ENCODE results near the gene WDR46. TPM values are rescaled to one million over a fixed set of nuclear protein-coding genes. Genes with fewer than 3 reads are reported as not detected.
A peak's percentile ranks its signal among the peaks of the same experiment; 100 is the strongest.

Gene WDR46
- polyA plus RNA-seq, 1 donor from 2014 or later, result 62.5 TPM

- H3K27me3 ChIP-seq (ENCODE audit: insufficient read depth, low read depth, low read length), result no peaks in the 10 kb centered on the region
- H3K79me2 ChIP-seq (replicated peaks; ENCODE audit: insufficient read depth, low read length), result peaks cover 12% of the 10 kb centered on the region
- H3K36me3 ChIP-seq (ENCODE audit: insufficient read depth, low read length), result no peaks in the 10 kb centered on the region
- H3K4me3 ChIP-seq (ENCODE audit: low read length), result peak within 1 kb of the TSS; percentile 91
- no peaks in the 10 kb centered on the region for H3K9me3 ChIP-seq (ENCODE audit: low read length)
- peak within 1 kb of the TSS; percentile 94 for H3K9ac ChIP-seq (ENCODE audit: low read length)
- H3K9me2 ChIP-seq (ENCODE audit: insufficient read depth, low read length), result no peaks in the 10 kb centered on the region
- peak within 1 kb of the TSS; percentile 96 for H3K27ac ChIP-seq (ENCODE audit: low read length)
- TF ChIP-seq MXI1 (conservative IDR thresholded peaks at IDR 0.05; ENCODE audit: poor library complexity, severe bottlenecking), result no peak
- no peak for TF ChIP-seq SMC3 (conservative IDR thresholded peaks at IDR 0.05; ENCODE audit: poor library complexity)
- TF ChIP-seq RAD21 (conservative IDR thresholded peaks at IDR 0.05), result no peak
- no peak for TF ChIP-seq EZH2 (IDR thresholded peaks at IDR 0.05; ENCODE audit: borderline replicate concordance, insufficient read depth, low read length, poor library complexity, severe bottlenecking)
- no peak for TF ChIP-seq POLR2AphosphoS5 (IDR thresholded peaks at IDR 0.05)
- TF ChIP-seq CTCF (IDR thresholded peaks at IDR 0.05; ENCODE audit: poor library complexity, severe bottlenecking), result no peak
- TF ChIP-seq EP300 (conservative IDR thresholded peaks at IDR 0.05; ENCODE audit: poor library complexity, severe bottlenecking), result no peak
- TF ChIP-seq TAF1 (IDR thresholded peaks at IDR 0.05; ENCODE audit: low read depth), result no peak
- TF ChIP-seq REST (IDR thresholded peaks at IDR 0.05; ENCODE audit: borderline replicate concordance), result no peak
- H4K20me1 ChIP-seq (ENCODE audit: insufficient read depth), result no peaks in the 10 kb centered on the region
- peak within 1 kb of the TSS; percentile 68 for H3K4me2 ChIP-seq (ENCODE audit: low read length)
- peak within 1 kb of the TSS; percentile 77 for H2AFZ ChIP-seq (ENCODE audit: low read depth, low read length)
- H3F3A ChIP-seq (ENCODE audit: insufficient read depth, low read length, poor library complexity, severe bottlenecking), result no peaks in the 10 kb centered on the region
Measured at GRCh38 chr6:33298773-33299236, 9.8 kb upstream of the WDR46 start, which contains the start of gene RGL2. RGL2 (minus strand) TSS chr6:33298942; CDS start chr6:33298610, 332 bp downstream.

- peak overlapping the region; percentile 96 for H3K27ac ChIP-seq (ENCODE audit: low read length)
- peak overlapping the region; percentile 77 for H2AFZ ChIP-seq (ENCODE audit: low read depth, low read length)
- H3K79me2 ChIP-seq (replicated peaks; ENCODE audit: insufficient read depth, low read length), result peaks cover 12% of the 10 kb centered on the region
- TF ChIP-seq CTCF (IDR thresholded peaks at IDR 0.05; ENCODE audit: poor library complexity, severe bottlenecking) (peak; percentile 27), EZH2 (IDR thresholded peaks at IDR 0.05; ENCODE audit: borderline replicate concordance, insufficient read depth, low read length, poor library complexity, severe bottlenecking) (no peak)
- H3K9ac ChIP-seq (ENCODE audit: low read length), result peak overlapping the region; percentile 94
- H3K36me3 ChIP-seq (ENCODE audit: insufficient read depth, low read length), result no peaks in the 10 kb centered on the region
- no peaks in the 10 kb centered on the region for H4K20me1 ChIP-seq (ENCODE audit: insufficient read depth)
- peak overlapping the region; percentile 68 for H3K4me2 ChIP-seq (ENCODE audit: low read length)
- H3F3A ChIP-seq (ENCODE audit: insufficient read depth, low read length, poor library complexity, severe bottlenecking), result no peaks in the 10 kb centered on the region
- H3K9me3 ChIP-seq (ENCODE audit: low read length), result no peaks in the 10 kb centered on the region
- H3K27me3 ChIP-seq (ENCODE audit: insufficient read depth, low read depth, low read length), result no peaks in the 10 kb centered on the region
- H3K9me2 ChIP-seq (ENCODE audit: insufficient read depth, low read length), result no peaks in the 10 kb centered on the region
- peak overlapping the region; percentile 91 for H3K4me3 ChIP-seq (ENCODE audit: low read length)
Measured at GRCh38 chr6:33297956-33298772, 9.1 kb upstream of the WDR46 start.
